NCI-H526 treated with DMSO at 0.1 percent for 48 hours (cell line): ENCODE data around the gene CHD1.

Experiments
- DNase-seq: peaks from one replicate; lab custom pipeline; 2025; lab: John Stamatoyannopoulos, UW

Gene CHD1

DNA sequence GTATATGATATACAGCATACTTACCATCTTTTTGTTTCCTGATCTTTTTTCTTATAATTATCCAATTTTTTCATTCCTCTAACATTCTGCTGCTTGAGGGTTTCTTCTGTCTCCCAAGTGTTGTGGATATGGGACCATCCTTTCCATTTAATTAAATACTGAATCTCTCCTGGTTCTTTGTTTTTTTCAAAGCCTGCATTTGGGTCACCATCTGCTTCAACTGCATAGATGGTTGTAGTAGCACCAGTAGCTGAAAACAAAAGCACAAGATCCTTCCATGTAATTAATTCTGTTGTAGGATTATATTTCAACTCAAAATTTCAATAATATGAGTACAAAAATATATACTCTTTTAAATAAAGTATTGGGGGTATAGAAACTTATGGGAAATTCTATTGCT lies 29.4 kb downstream of the CHD1 start:
- DNase-seq = no peak

GRCh38 chr5:98898743-98899142 lies 30.1 kb downstream of the CHD1 start:
- no peak for DNase-seq

DNA sequence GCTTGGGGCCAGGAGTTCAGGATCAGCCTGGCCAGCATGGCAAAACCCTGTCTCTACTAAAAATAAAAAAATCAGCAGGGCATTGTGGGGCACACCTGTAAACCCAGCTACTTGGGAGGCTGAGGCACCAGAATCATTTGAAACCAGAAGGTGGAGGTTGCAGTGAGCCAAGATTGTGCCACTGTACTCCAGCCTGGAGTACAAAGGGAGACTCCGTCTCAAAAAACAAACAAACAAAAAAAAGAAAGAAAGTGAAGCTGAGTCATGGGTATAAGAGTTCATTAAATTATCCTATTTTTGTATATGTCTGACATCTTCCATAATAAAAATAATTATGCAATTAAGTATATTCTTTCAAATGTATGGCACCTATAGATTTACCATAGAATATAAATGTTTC lies 37.2 kb downstream of the CHD1 start:
- no peak for DNase-seq

- no peak for DNase-seq
These were observed 48.2 kb downstream of the CHD1 start for GRCh38 chr5:98880598-98880997.

- DNase-seq = no peak
These were observed 48.7 kb downstream of the CHD1 start for GRCh38 chr5:98880151-98880550.

DNA sequence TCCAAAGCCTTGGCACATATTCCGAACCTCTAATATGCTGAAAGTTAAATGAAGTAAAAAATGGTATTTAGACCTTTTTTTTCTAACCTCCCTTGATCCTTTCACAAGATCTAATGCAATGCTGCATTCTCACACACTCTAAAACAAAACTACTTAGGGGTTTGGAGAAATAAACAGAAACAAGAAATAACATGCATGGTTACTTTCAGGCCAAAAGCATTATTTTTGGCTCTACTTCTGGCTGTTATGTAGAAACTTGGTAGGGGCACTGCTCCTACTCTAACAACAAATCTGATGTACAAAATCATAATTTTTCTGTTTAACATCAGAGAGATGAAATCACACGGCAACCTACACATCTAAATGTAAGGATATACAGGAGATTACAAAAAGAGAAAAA lies 51.2 kb downstream of the CHD1 start:
- DNase-seq = no peak

- DNase-seq = no peak
These were observed 56.1 kb downstream of the CHD1 start for GRCh38 chr5:98872674-98873073.

DNA sequence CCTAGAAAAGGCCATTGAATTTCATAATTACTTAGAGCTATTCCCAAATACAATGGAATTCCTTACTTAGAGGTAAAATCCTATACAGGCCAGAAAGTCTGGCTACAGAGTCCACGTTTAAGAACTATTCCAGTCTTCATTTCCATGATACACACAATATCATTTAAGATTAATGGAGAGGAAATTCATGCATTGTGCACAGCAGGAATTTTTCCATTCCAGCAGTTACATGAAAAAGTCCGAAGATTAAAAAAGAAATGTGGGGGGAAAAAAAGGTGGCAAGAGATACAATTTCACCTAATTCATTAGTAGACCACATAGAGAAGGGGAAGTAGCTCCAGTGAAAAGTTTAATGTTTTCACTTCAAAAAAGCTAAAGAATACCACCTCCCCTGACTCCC lies 63.1 kb downstream of the CHD1 start:
- DNase-seq = no peak

GRCh38 chr5:98847054-98847453 lies 81.8 kb downstream of the CHD1 start:
- DNase-seq = no peak

GRCh38 chr5:98846520-98846919 lies 82.3 kb downstream of the CHD1 start:
- no peak for DNase-seq

GRCh38 chr5:98845878-98846277 lies 82.9 kb downstream of the CHD1 start:
- DNase-seq = no peak

DNA sequence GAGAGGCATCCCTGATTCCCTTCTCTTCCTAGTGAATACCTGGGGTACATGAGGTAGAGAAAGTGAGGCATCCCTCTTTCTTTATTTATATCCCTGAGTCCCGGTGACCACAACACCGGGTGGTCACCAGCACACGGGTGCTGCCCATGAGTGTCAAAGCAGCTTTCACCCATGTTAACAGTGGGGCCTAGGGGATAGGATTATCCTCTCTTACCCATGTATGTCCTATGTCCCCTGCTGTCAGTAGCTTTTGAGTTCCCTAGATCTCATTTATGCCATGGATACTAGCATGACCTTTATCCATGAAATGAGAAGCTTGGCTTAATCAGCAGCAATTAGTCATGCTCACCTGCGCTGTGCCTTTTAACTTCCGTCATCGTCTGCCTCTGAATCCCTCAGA lies 83.9 kb downstream of the CHD1 start:
- no peak for DNase-seq

- DNase-seq = no peak
These were observed 85.3 kb downstream of the CHD1 start for GRCh38 chr5:98843481-98843880.

DNA sequence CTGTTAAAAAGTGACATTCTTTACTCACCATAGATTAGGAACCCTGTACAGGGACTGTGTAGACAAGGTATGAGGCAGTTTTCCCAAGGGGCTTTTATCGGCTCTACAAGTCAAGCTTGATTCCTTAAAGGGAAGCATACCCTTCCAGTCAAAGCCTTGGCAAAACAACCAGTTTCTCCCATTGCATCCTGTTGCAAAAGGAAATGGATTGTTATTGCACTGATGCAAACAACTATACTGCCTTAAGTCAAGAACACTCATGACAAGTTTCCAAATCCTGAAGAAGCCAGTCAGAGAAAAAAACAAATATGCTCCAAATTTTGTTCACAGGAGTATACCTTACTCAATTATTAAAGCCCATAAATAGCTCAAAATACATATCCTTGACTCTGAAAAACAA lies 87.9 kb downstream of the CHD1 start:
- no peak for DNase-seq

GRCh38 chr5:98839469-98840383 lies 89.1 kb downstream of the CHD1 start:
- no peak for DNase-seq

GRCh38 chr5:98836175-98836574 lies 92.6 kb downstream of the CHD1 start:
- no peak for DNase-seq

- no peak for DNase-seq
These were observed 101.1 kb downstream of the CHD1 start for GRCh38 chr5:98827588-98828284.

- DNase-seq = peak; percentile 6
These were observed 101.6 kb downstream of the CHD1 start for GRCh38 chr5:98827161-98827560.

DNA sequence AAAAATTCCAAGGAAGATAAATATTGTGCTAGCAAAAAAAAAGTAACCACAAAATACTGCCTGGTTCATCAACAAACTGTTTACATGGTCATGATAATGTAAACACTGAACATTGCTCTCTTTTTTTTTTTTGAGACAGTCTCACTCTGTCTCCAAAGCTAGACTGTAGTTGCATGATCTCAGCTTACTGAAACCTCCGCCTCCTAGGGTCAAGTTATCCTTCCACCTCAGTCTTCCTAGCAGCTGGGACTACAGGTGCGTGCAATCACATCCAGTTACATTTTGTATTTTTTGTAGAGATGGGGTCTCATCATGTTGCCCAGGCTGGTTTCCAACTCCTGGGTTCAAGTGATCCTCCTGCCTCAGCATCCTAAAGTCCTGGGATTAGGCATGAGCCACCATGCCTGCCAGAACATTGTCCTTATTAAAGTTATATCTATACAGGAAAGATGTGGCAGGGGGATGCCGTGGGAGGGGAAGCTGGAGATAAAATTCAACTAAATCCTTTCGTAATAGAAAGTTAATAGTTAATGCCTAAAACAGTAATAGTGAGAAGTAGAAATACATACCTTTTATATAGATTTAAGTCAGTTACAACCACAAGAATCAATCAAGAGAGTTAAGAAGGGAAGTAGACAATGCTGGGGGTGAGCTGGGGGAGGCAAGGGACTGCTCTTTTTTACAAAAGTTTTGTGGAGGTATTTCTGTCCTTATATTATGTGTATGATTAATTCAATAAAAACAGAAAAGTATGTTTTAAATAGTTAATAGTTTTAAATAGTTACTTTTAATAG lies 103.0 kb downstream of the CHD1 start:
- no peak for DNase-seq

- no peak for DNase-seq
These were observed 112.1 kb downstream of the CHD1 start for GRCh38 chr5:98816582-98817222.

DNA sequence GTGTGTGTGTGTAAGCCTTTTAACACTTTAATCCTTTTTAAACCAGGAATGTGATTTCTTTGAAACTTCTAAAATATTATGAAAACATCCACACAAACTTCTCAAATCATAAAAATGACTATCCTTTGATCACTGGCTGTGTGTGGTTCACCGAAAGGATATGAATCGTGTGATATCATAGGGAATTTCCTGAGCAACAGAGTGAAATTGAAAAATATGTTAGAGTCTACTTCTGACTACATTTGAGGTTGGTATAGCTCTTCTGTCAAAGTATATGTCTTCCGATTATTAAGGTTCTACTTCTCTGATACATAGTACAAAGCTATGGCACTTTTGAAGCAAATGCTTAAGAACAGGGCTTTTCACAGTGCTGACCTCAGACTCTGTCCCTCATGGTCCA lies 115.1 kb downstream of the CHD1 start:
- no peak for DNase-seq

DNA sequence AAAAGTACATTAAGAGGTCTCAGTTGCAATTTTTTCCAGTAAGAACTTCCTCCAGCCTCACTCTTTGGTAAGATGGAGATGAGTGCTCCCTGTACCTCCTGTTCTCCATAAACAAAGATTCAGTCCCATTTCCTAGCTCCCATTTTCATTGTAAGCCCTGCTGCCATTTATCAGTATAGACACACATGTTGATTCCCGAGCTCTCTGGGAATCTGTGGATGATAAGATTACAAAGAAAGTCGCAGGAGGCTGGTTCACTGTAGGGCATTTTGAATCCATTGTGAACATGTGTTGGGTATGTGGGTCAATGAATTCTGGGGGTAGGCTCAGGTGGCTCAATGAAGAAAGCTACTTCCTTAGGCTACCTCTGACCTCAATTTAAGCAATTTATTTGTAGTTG lies 118.6 kb downstream of the CHD1 start:
- no peak for DNase-seq
